ENCODE results near the gene LSM8. TPM values are rescaled to one million over a fixed set of nuclear protein-coding genes. Genes with fewer than 3 reads are reported as not detected.

Gene LSM8
- total and polyA plus RNA-seq, 2 of the 8 experiments (the other 6 are each of a cell fraction or from before 2014, with no cell fraction given) = 36.9 to 51.0 TPM

DNA sequence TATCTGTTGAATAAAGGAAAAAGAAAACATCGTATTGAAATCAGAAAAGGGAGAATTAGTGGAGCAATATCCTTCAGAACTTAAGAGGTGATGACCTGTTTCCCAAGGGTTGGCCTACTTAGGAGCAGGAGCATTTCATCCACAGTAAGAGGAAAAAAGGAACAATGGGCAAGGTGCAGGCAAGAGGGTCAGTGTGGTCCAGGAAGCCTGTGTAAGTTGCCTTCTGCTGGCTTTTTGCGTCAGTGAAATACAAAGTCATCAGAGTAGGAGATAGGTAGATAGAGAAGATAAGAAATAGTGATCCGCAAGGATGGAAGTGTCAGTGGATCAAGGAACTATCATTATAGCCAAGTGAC, 35.2 kb downstream of the LSM8 start (continued):
- TF ChIP-seq CBX5 (IDR thresholded peaks at IDR 0.05; ENCODE audit: low read depth, low read length) (no peak), RXRA (IDR thresholded peaks at IDR 0.05; ENCODE audit: insufficient read depth, low read depth, low read length) (no peak), CHD2 (IDR thresholded peaks at IDR 0.05; ENCODE audit: low read length) (no peak), EZH2 (IDR thresholded peaks at IDR 0.05; ENCODE audit: low read depth, low read length, severe bottlenecking) (no peak)

All from H1 (cell line).